ENCODE measurements around the gene CCNL1. TPM values are rescaled to one million over a fixed set of nuclear protein-coding genes. Genes with fewer than 3 reads are reported as not detected.
"Not testable (repeated sequence)": the region's sequence is repeated elsewhere in the genome, so short reads cannot be mapped to it uniquely, and the experiment has no call there.

Gene CCNL1
- total RNA-seq, 2 donors from 2014 or later = 94.5 to 157 TPM

DNA sequence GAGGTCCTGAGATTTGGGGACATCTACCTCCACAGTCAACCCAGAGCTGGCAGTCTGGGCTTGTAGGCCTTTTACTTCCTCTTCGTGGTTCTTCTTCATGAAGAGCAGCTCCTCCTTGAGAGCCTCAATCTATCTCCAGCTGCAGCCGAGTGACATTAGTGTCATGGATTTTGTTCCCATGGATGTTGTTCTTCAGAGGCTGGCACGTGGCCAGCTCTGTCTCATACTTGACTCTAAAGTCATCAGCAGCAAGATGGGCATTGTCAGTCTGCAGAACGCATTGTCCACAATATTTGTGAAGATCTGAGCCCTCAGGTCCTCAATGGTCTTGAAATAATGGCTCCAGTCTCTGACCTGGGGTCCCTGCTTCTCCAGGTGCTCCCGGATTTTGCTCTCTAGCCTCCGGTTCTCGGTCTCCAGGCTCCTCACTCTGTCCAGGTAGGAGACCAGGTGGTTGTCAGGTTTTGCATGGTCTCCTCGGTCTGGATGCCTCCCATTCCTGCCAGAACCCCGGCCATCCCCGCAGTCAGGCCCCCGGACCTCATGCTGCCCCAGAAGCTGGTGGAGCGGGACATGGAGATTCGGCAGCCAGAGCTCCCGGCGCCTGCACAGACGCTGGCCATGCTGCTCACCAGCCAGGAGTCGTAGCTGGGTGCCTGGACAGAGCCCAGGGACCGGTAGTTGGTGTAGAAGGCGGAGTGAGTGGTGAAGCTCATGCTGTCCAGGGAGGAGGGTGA lies 3.4 kb upstream of the CCNL1 start:
- peak overlapping the region; percentile 57 to 83 for H3K27ac ChIP-seq
- WGBS = 92% methylated on average over 19 of the region's 19 CpGs

GRCh38 chr3:157162620-157163019 lies 2.7 kb upstream of the CCNL1 start:
- Histone ChIP-seq H3K27ac (peak overlapping the region in 1 of 2 donors; percentile 83), H3K4me1 (replicated peaks) (peaks cover 12% of the 10 kb centered on the region)
- H3K36me3 ChIP-seq; DNase-seq (ENCODE audit: low spot score); H3K27me3 ChIP-seq (replicated peaks; ENCODE audit: insufficient read depth); H3K4me3 ChIP-seq; intact Hi-C loops (cut with DNase I); H3K9me3 ChIP-seq: not testable (repeated sequence)
- WGBS = 82% methylated on average over 7 of the region's 7 CpGs

More for the DNA sequence above, 3.4 kb upstream of the CCNL1 start:
- H3K27me3 ChIP-seq (replicated peaks; ENCODE audit: insufficient read depth) = no peaks in the 10 kb centered on the region
- intact Hi-C loops (cut with DNase I) = no loop called here
- TF ChIP-seq, protein P1, sequence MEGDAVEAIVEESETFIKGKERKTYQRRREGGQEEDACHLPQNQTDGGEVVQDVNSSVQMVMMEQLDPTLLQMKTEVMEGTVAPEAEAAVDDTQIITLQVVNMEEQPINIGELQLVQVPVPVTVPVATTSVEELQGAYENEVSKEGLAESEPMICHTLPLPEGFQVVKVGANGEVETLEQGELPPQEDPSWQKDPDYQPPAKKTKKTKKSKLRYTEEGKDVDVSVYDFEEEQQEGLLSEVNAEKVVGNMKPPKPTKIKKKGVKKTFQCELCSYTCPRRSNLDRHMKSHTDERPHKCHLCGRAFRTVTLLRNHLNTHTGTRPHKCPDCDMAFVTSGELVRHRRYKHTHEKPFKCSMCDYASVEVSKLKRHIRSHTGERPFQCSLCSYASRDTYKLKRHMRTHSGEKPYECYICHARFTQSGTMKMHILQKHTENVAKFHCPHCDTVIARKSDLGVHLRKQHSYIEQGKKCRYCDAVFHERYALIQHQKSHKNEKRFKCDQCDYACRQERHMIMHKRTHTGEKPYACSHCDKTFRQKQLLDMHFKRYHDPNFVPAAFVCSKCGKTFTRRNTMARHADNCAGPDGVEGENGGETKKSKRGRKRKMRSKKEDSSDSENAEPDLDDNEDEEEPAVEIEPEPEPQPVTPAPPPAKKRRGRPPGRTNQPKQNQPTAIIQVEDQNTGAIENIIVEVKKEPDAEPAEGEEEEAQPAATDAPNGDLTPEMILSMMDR (IDR thresholded peaks at IDR 0.05) = no peak
- TF ChIP-seq POLR2A (IDR thresholded peaks at IDR 0.05) (no peak), POLR2AphosphoS5 (IDR thresholded peaks at IDR 0.05) (no peak)
- peaks cover 16% of the 10 kb centered on the region for H3K4me1 ChIP-seq (replicated peaks)
- no peak for DNase-seq (ENCODE audit: low spot score)
- H3K9me3 ChIP-seq = no peaks in the 10 kb centered on the region
- no peak overlapping the region for H3K4me3 ChIP-seq
- no peaks in the 10 kb centered on the region for H3K36me3 ChIP-seq

GRCh38 chr3:157160658-157161424 lies 894 bp upstream of the CCNL1 start:
- Histone ChIP-seq H3K9me3 (no peaks in the 10 kb centered on the region), H3K27me3 (replicated peaks; ENCODE audit: insufficient read depth) (no peaks in the 10 kb centered on the region), H3K27ac (peak overlapping the region; percentile 99 to 100), H3K36me3 (no peaks in the 10 kb centered on the region), H3K4me1 (replicated peaks) (peaks cover 7% of the 10 kb centered on the region), H3K4me3 (peak overlapping the region; percentile 87 to 99)
- 6% methylated on average over 22 of the region's 22 CpGs for WGBS
- TF ChIP-seq POLR2A (IDR thresholded peaks at IDR 0.05) (peak; percentile 28), POLR2AphosphoS5 (IDR thresholded peaks at IDR 0.05) (peak; percentile 25)
- TF ChIP-seq, protein P1 (IDR thresholded peaks at IDR 0.05) = peak in 1 of 4 experiments; percentile 10
- peak; percentile 72 for DNase-seq (ENCODE audit: low spot score)
- intact Hi-C loops (cut with DNase I) = loop anchor here (1.0 kb wide), 1 partner anchor 14 kb away; no protein-coding TSS in a partner anchor

GRCh38 chr3:157159037-157159761 lies 748 bp downstream of the CCNL1 start:
- peak; percentile 22 for TF ChIP-seq POLR2A (IDR thresholded peaks at IDR 0.05)
- TF ChIP-seq POLR2AphosphoS5 (IDR thresholded peaks at IDR 0.05) = no peak
- TF ChIP-seq, protein P1 (IDR thresholded peaks at IDR 0.05) = peak in 2 of 4 experiments; percentile 12 to 29

DNA sequence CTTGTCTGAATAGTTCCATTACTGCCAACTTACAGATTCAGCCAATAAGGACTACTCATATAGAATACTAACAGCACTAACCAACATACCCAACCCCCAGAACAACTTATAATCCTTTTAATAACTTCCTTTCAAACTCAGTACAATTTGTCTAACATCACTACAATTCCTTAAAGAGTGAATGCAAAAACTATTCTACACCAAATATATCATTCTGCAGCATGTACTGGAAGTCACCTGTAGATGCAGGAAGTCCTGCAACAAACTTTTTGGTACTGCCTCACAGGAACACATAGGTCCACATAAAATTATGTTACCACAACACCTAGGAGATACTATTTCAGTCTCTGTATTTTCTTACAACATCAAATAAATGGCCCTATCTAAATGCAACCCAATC lies 2.1 kb downstream of the CCNL1 start:
- Histone ChIP-seq H3K4me3 (peak overlapping the region in 1 of 2 donors; percentile 87), H3K27ac (peak overlapping the region; percentile 99 to 100), H3K4me1 (replicated peaks) (peaks cover 11% of the 10 kb centered on the region), H3K27me3 (replicated peaks; ENCODE audit: insufficient read depth) (no peaks in the 10 kb centered on the region), H3K9me3 (no peaks in the 10 kb centered on the region), H3K36me3 (no peaks in the 10 kb centered on the region)
- intact Hi-C loops (cut with DNase I) = no loop called here
- no peak for DNase-seq (ENCODE audit: low spot score)
- TF ChIP-seq, protein P1 (IDR thresholded peaks at IDR 0.05) = no peak

More at GRCh38 chr3:157159037-157159761, 748 bp downstream of the CCNL1 start:
- no peaks in the 10 kb centered on the region for H3K27me3 ChIP-seq (replicated peaks; ENCODE audit: insufficient read depth)
- H3K4me1 ChIP-seq (replicated peaks) = peaks cover 11% of the 10 kb centered on the region
- intact Hi-C loops (cut with DNase I) = no loop called here
- no peaks in the 10 kb centered on the region for H3K9me3 ChIP-seq
- WGBS = 2% methylated on average over 38 of the region's 46 CpGs
- peak overlapping the region; percentile 99 to 100 for H3K27ac ChIP-seq
- H3K36me3 ChIP-seq = no peaks in the 10 kb centered on the region
- peak; percentile 51 for DNase-seq (ENCODE audit: low spot score)
- H3K4me3 ChIP-seq = peak overlapping the region; percentile 87 to 99
